ENCODE data around the gene FOXC1.

Gene FOXC1

GRCh38 chr6:1609648-1610496, at the start of gene FOXC1:
TSS of gene FOXC1 (plus strand) at chr6:1609915. CDS start at chr6:1610446, 531 bp downstream.
- peak within 1 kb of the TSS; percentile 98 to 100 for H3K27ac ChIP-seq
- peak within 1 kb of the TSS; percentile 97 for H3K4me3 ChIP-seq
- DNase-seq (ENCODE audit: low spot score) = peak; percentile 97
- TF ChIP-seq CTCF (IDR thresholded peaks at IDR 0.05) = no peak

- H3K4me3 ChIP-seq = no peak overlapping the region
- no peak for TF ChIP-seq CTCF (IDR thresholded peaks at IDR 0.05)
- no peak for DNase-seq (ENCODE audit: low spot score)
- no peak overlapping the region for H3K27ac ChIP-seq
These were observed 49.2 kb upstream of the FOXC1 start for GRCh38 chr6:1560281-1561058.

- no peak for TF ChIP-seq CTCF (IDR thresholded peaks at IDR 0.05)
- H3K4me3 ChIP-seq = no peak overlapping the region
- H3K27ac ChIP-seq = no peak overlapping the region
- DNase-seq (ENCODE audit: low spot score) = no peak
These were observed 48.4 kb upstream of the FOXC1 start for GRCh38 chr6:1561355-1561754.

GRCh38 chr6:1562171-1562955, 47.4 kb upstream of the FOXC1 start:
- Histone ChIP-seq H3K4me3 (no peak overlapping the region), H3K27ac (no peak overlapping the region)
- no peak for TF ChIP-seq CTCF (IDR thresholded peaks at IDR 0.05)
- no peak for DNase-seq (ENCODE audit: low spot score)

- no peak overlapping the region for H3K4me3 ChIP-seq
- no peak for DNase-seq (ENCODE audit: low spot score)
- no peak overlapping the region for H3K27ac ChIP-seq
- no peak for TF ChIP-seq CTCF (IDR thresholded peaks at IDR 0.05)
These were observed 40.3 kb upstream of the FOXC1 start for GRCh38 chr6:1569377-1569776.

GRCh38 chr6:1570848-1571247, 38.9 kb upstream of the FOXC1 start:
- no peak for TF ChIP-seq CTCF (IDR thresholded peaks at IDR 0.05)
- Histone ChIP-seq H3K27ac (no peak overlapping the region), H3K4me3 (no peak overlapping the region)
- DNase-seq (ENCODE audit: low spot score) = no peak
